Measurements from ENCODE around the gene SDK2.

The SDK2 gene

GRCh38 chr17:73510981-73511718 is 133.1 kb downstream of the SDK2 start:
- DNase-seq (ENCODE audit: low read depth in 1 of 2, low spot score in 1 of 2) = no peak

GRCh38 chr17:73508931-73509605 is 135.2 kb downstream of the SDK2 start:
- no peak for DNase-seq (ENCODE audit: low read depth in 1 of 2, low spot score in 1 of 2)

GRCh38 chr17:73508057-73508930 is 136.0 kb downstream of the SDK2 start:
- no peak for DNase-seq (ENCODE audit: low read depth in 1 of 2, low spot score in 1 of 2)

GRCh38 chr17:73506470-73507435 is 137.5 kb downstream of the SDK2 start:
- no peak for DNase-seq (ENCODE audit: low read depth in 1 of 2, low spot score in 1 of 2)

GRCh38 chr17:73503560-73503959 is 140.7 kb downstream of the SDK2 start:
- DNase-seq (ENCODE audit: low read depth in 1 of 2, low spot score in 1 of 2) = no peak

- DNase-seq (ENCODE audit: low read depth in 1 of 2, low spot score in 1 of 2) = no peak
Measured at GRCh38 chr17:73500414-73500999, 143.7 kb downstream of the SDK2 start.

GRCh38 chr17:73498886-73499554 is 145.2 kb downstream of the SDK2 start:
- no peak for DNase-seq (ENCODE audit: low read depth in 1 of 2, low spot score in 1 of 2)

GRCh38 chr17:73498176-73498575 is 146.1 kb downstream of the SDK2 start:
- no peak for DNase-seq (ENCODE audit: low read depth in 1 of 2, low spot score in 1 of 2)

GRCh38 chr17:73497721-73498120 is 146.5 kb downstream of the SDK2 start:
- no peak for DNase-seq (ENCODE audit: low read depth in 1 of 2, low spot score in 1 of 2)

GRCh38 chr17:73496232-73496631 is 148.0 kb downstream of the SDK2 start:
- DNase-seq (ENCODE audit: low read depth in 1 of 2, low spot score in 1 of 2) = no peak

GRCh38 chr17:73495641-73496040 is 148.6 kb downstream of the SDK2 start:
- DNase-seq (ENCODE audit: low read depth in 1 of 2, low spot score in 1 of 2) = no peak

- no peak for DNase-seq (ENCODE audit: low read depth in 1 of 2, low spot score in 1 of 2)
Measured at GRCh38 chr17:73494950-73495349, 149.3 kb downstream of the SDK2 start.

- DNase-seq (ENCODE audit: low read depth in 1 of 2, low spot score in 1 of 2) = no peak
Measured at GRCh38 chr17:73493956-73494926, 150.0 kb downstream of the SDK2 start.

- no peak for DNase-seq (ENCODE audit: low read depth in 1 of 2, low spot score in 1 of 2)
Measured at GRCh38 chr17:73492821-73493814, 151.1 kb downstream of the SDK2 start.

GRCh38 chr17:73492125-73492820 is 152.0 kb downstream of the SDK2 start:
- DNase-seq (ENCODE audit: low read depth in 1 of 2, low spot score in 1 of 2) = no peak

- no peak for DNase-seq (ENCODE audit: low read depth in 1 of 2, low spot score in 1 of 2)
Measured at GRCh38 chr17:73491648-73492047, 152.6 kb downstream of the SDK2 start.

- DNase-seq (ENCODE audit: low read depth in 1 of 2, low spot score in 1 of 2) = no peak
Measured at GRCh38 chr17:73490851-73491250, 153.4 kb downstream of the SDK2 start.

Data from stimulated activated CD4-positive, alpha-beta T cell treated with anti-CD3 and anti-CD28 coated beads, Interleukin-15, amount 100 ng/mL, for 1 hour (primary cell).